NCI-H1436 (cell line): ENCODE data around the gene CAMTA2.

Experiments
- DNase-seq: peaks from one replicate; lab custom pipeline; 2025; lab: John Stamatoyannopoulos, UW

The CAMTA2 gene

DNA sequence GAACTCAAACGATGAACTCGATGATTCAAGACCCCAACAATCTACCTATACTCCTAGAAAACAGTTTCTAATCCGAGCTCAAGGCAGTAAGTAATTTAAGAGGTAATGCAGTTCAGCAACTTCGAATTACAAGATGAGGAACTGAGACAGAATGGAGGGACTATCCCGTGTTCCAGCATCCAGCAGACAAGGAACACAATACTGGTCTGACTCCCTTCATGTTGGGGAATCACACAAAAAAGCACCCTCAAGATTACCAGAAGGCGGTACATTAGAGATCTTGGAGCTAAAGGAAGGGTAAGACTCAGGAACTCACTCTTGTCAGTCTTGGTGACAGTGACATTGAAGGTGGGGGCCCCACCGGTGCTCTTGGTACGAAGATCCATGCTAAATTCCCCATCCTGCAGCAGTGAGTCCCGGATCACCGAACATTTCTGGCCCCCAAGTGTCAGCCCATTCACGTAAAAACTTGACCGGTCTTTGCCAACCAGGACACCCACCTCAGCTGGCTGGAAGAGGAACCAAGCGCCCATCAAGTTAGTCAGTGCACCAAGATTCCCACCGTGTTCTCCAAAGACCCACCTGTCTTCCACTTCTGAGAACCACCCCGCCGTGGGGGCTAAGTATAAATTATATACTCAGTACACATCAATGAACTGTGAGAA, 41.0 kb downstream of the CAMTA2 start:
- DNase-seq, result no peak

DNA sequence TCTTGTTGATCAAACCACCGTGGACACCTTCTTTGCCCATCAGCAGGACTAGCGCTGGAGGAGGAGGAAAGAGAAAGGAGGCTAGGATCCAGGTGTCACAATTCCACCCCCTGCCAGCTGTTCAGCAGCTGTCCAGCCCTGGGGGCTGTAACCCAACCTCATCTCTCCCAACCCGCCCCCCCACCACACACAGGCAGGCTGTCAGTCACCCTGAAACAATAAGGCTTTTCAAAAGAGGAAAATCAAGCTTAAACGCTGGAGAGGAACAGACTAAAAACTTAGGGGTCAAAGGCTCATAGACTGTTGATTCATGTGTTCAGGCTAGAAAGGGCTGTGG, 41.6 kb downstream of the CAMTA2 start:
- DNase-seq, result no peak

DNA sequence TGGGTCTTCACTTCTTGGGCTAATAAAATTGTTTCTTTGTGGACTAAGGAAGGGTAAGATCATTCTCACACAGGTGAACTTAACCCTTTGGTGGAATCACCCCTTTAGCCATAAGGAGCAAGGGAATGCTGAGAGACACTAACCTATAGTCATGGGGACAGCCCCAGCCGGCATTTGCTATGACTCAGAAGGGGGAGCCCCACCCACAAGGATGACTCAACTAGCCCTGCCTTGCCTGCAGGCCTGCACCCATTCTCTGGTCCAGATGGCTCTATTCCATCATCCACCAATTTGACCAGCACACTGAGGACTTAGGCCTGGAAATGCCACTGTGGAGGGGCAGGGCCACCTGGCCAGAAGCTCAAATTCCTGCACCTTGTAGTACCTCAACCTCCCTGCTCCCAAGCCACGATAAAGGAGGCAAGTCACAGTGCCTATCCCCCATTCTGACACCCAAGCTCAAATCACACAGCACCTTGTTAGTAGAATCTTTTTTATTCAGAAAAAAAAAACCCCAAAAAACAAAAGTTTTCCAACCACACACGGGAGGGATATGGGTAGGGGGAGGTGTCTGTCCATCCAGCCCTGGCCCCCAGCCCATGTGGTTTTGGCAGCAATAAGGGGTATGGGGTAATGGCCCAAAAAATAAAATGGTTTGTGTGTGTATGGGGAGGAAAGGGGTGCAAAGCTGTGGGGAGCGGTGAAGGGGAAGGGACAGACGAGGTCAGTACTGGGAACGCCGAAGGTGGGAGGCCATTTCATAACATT, 42.1 kb downstream of the CAMTA2 start:
- no peak for DNase-seq

DNA sequence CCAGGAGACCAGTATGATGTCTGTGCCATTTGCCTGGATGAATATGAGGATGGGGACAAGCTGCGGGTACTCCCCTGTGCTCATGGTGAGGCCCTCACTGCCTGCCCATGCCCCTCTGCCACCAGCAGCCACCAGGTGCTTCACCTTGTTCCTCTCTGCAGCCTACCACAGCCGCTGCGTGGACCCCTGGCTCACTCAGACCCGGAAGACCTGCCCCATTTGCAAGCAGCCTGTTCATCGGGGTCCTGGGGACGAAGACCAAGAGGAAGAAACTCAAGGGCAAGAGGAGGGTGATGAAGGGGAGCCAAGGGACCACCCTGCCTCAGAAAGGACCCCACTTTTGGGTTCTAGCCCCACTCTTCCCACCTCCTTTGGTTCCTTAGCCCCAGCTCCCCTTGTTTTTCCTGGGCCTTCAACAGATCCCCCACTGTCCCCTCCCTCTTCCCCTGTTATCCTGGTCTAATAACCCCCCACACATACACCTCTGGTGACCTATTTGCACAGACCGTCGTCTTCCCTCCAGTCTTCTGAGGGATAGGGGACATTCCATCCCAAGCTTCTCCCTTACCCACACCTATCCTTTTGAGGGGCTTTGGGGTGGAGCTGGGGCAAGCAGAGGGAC, 42.8 kb downstream of the CAMTA2 start:
- no peak for DNase-seq

- no peak for DNase-seq
These were observed 43.3 kb downstream of the CAMTA2 start for GRCh38 chr17:4944163-4944553.

GRCh38 chr17:4942760-4943508, 44.5 kb downstream of the CAMTA2 start:
- no peak for DNase-seq

- DNase-seq, result no peak
These were observed 46.2 kb downstream of the CAMTA2 start for GRCh38 chr17:4941319-4941610.

GRCh38 chr17:4940555-4941318, 46.7 kb downstream of the CAMTA2 start:
- DNase-seq, result no peak

DNA sequence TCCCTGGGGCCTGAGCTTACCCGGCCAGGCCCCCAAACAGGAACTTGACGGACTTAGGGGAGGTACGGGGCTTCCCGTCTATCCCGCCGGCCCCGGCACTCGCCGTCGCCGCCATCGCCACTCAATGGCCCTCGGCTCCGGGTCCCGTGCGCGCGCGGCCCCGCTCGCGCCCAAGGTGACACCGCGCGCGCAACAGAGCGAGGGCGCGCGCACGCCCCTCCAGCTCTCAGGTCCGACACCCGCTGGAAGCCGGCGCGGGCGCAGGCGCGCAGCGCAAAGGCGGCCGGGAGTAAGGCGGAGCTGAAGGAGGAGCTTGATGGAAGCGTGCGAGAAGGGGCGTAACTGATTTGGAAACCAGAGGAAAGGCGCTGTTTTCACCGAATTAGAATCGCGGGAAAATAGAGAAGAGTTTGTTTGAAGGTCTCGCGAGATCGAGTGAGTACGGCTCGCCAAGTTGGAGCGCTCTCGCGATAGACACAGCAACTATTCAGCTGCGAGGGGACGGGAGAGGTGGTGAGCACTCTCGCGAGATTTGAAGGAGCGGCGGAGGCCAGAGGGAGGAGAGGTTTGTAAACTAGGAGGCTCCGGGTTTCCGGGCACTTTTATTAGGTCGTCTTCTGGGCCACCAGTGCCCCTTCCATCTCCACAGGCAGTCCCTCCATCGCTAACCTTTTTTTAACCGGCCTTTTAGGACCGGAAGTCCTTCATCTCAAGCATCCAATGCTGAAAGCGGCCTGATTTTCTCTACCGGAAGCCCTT, 47.5 kb downstream of the CAMTA2 start, which contains the start of the genes RNF167 and SLC25A11:
RNF167 (plus strand) TSS at position 473 of the 759 bp plus-strand sequence. CDS start 642 bp downstream, outside the sequence.
SLC25A11 (minus strand) TSS at position 251 of the 759 bp plus-strand sequence; CDS start at position 115, 136 bp downstream.
- peak; percentile 98 for DNase-seq

DNA sequence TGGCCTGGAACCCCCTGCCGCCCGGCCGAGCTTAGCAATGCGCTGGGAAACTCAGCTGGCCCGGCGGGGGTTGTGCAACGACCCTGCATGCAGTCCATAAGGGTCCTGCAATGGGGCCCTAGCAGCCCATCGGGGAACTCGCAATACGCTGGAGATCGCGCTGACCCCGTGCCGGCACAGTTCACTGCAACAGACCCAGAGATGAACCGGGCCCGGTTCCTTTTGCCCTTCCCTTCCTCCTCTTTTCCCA, 48.0 kb downstream of the CAMTA2 start:
- no peak for DNase-seq

- no peak for DNase-seq
These were observed 48.6 kb downstream of the CAMTA2 start for GRCh38 chr17:4938688-4939545.

DNA sequence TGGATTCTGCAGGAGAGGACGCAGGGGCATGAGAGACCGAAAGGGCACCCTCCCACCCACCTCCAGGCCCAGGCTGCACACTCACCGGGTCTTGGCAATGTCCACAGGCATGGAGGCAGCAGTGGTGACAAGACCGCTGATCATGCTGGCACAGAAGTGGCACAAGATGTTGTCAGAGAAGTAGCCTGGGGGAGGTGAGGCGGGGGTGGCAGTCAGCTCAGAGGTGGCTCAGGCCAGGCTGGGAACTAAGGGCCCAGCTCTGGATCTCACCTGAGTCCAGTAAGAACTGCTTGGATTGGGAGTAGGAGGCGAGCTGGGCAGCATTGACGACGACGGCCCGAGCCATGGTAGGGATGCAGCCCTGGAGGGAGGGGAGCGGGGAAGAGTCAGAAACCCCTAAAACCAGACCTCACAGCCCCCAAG, 49.4 kb downstream of the CAMTA2 start:
- DNase-seq, result no peak

GRCh38 chr17:4937553-4937952, 49.9 kb downstream of the CAMTA2 start:
- DNase-seq, result no peak

DNA sequence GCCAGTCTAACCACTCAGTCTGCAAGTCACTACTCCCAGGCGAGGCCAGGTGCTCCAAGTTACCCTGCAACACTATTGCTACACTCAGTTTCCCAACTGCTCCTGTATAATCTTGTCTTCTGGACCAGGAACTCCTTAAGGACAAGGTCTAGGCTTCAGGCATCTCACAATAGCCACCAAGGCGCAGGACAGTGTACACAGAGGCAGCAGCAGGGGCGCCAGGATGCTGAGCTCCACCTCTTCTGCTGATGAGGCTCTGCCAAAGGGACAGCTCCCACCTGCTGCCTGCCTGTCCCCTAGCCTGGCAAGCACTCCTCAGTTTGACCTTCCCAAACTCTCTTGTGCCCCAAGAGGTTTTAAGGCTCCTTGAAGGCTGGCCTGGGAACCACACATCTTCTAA, 51.0 kb downstream of the CAMTA2 start:
- no peak for DNase-seq

DNA sequence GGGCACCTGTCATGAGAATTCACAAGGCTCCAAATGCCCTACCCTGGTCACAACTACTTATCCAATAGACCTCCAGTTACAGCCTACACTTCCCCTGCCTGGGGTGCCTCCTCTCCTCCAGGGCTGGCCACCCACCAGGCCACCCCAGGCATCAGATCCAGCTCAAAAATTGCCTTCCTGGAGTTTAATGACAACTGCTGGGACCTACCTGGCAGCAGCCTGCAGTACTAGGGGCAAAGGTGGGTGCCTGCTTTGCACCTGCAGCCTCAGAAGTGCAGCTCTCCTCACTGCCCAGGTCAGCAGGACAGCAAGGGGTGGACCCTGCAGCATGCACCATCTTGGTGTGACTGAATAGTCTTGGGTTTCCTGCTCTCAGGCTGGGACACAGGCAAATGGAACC, 51.8 kb downstream of the CAMTA2 start:
- DNase-seq, result no peak

- no peak for DNase-seq
These were observed 53.1 kb downstream of the CAMTA2 start for GRCh38 chr17:4934173-4934979.

- no peak for DNase-seq
These were observed 53.8 kb downstream of the CAMTA2 start for GRCh38 chr17:4933646-4934045.

- no peak for DNase-seq
These were observed 54.7 kb downstream of the CAMTA2 start for GRCh38 chr17:4932756-4933155.

- DNase-seq, result no peak
These were observed 55.5 kb downstream of the CAMTA2 start, which contains the start of gene GP1BA for GRCh38 chr17:4931963-4932362. Gene GP1BA (plus strand): TSS chr17:4932277. CDS start chr17:4932605, 328 bp downstream.
